Glutamatergic neuron (in vitro differentiated cells): ENCODE results near the gene ADGRB3. TPM values are rescaled to one million over a fixed set of nuclear protein-coding genes. Genes with fewer than 3 reads are reported as not detected.

Experiments
- DNase-seq: peaks from one replicate; pipeline ENCODE4 v3.0.0; 2022
- H3K27ac Mint-ChIP-seq: one replicate; pipeline ENCODE4 v1.8.0; 2020; ENCODE audit warnings: mild to moderate bottlenecking, mixed read lengths, inconsistent platforms; ENCODE audit not compliant: unreplicated experiment
- H3K27me3 Mint-ChIP-seq: one replicate; pipeline ENCODE4 v1.8.0; 2020; ENCODE audit warnings: mild to moderate bottlenecking, moderate library complexity, mixed read lengths, inconsistent platforms; ENCODE audit not compliant: unreplicated experiment
- H3K36me3 Mint-ChIP-seq: one replicate; pipeline ENCODE4 v1.8.0; 2020; ENCODE audit warnings: mild to moderate bottlenecking, mixed read lengths, inconsistent platforms; ENCODE audit not compliant: unreplicated experiment
- H3K4me1 Mint-ChIP-seq: one replicate; pipeline ENCODE4 v1.8.0; 2020; ENCODE audit warnings: mild to moderate bottlenecking, low read depth, mixed read lengths, inconsistent platforms; ENCODE audit not compliant: unreplicated experiment
- H3K4me3 Mint-ChIP-seq: one replicate; pipeline ENCODE4 v1.8.0; 2020; ENCODE audit warnings: mild to moderate bottlenecking, mixed read lengths, inconsistent platforms; ENCODE audit not compliant: unreplicated experiment
- H3K9me3 Mint-ChIP-seq: one replicate; pipeline ENCODE4 v1.8.0; 2020; ENCODE audit warnings: mild to moderate bottlenecking, moderate library complexity, mixed read lengths, inconsistent platforms; ENCODE audit not compliant: unreplicated experiment
- CTCF ChIP-seq: fragments of 200-600 bp; sonication (generic); IDR thresholded peaks from one replicate; pipeline ENCODE4 v1.5.0; 2021; ENCODE audit not compliant: partially characterized antibody, unreplicated experiment
- total RNA-seq: library from RNA; stranded (reverse); fragmentation: NEBNext Ultra II Directional; extraction: Animal tissue kit (Norgen Biotek cat#: 25700); gene quantifications from one replicate; pipeline ENCODE4 v1.2.1, GENCODE V29; 2021; ENCODE audit not compliant: unreplicated experiment

ADGRB3 gene
- total RNA-seq, 1 donor from 2014 or later = 7.3 TPM

- no peak overlapping the region for H3K4me3 Mint-ChIP-seq
- no peak overlapping the region for H3K27ac Mint-ChIP-seq
- no peak for DNase-seq
- no peaks in the 10 kb centered on the region for H3K36me3 Mint-ChIP-seq
- no peak for TF ChIP-seq CTCF
- H3K27me3 Mint-ChIP-seq = peaks cover 1% of the 10 kb centered on the region
- peaks cover 5% of the 10 kb centered on the region for H3K4me1 Mint-ChIP-seq
- peaks cover 5% of the 10 kb centered on the region for H3K9me3 Mint-ChIP-seq
Observed at GRCh38 chr6:69343851-69344250, 708.8 kb downstream of the ADGRB3 start.

- Mint-ChIP-seq H3K36me3 (no peaks in the 10 kb centered on the region), H3K27me3 (peaks cover 1% of the 10 kb centered on the region), H3K27ac (no peak overlapping the region), H3K4me3 (no peak overlapping the region), H3K4me1 (no peaks in the 10 kb centered on the region), H3K9me3 (no peaks in the 10 kb centered on the region)
- no peak for DNase-seq
- TF ChIP-seq CTCF = no peak
Observed at GRCh38 chr6:69349771-69350170, 714.7 kb downstream of the ADGRB3 start.

GRCh38 chr6:69362209-69362608, 727.1 kb downstream of the ADGRB3 start:
- Mint-ChIP-seq H3K4me1 (no peaks in the 10 kb centered on the region), H3K27me3 (no peaks in the 10 kb centered on the region), H3K9me3 (no peaks in the 10 kb centered on the region), H3K27ac (no peak overlapping the region), H3K4me3 (no peak overlapping the region), H3K36me3 (no peaks in the 10 kb centered on the region)
- no peak for TF ChIP-seq CTCF
- DNase-seq = no peak

GRCh38 chr6:69366831-69367230, 731.7 kb downstream of the ADGRB3 start:
- no peak overlapping the region for H3K27ac Mint-ChIP-seq
- H3K36me3 Mint-ChIP-seq = no peaks in the 10 kb centered on the region
- no peak for TF ChIP-seq CTCF
- no peaks in the 10 kb centered on the region for H3K9me3 Mint-ChIP-seq
- no peak overlapping the region for H3K4me3 Mint-ChIP-seq
- no peaks in the 10 kb centered on the region for H3K27me3 Mint-ChIP-seq
- peaks cover 3% of the 10 kb centered on the region for H3K4me1 Mint-ChIP-seq
- DNase-seq = no peak

- no peak for DNase-seq
- TF ChIP-seq CTCF = no peak
- Mint-ChIP-seq H3K27ac (no peak overlapping the region), H3K36me3 (no peaks in the 10 kb centered on the region), H3K9me3 (no peaks in the 10 kb centered on the region), H3K4me3 (no peak overlapping the region), H3K4me1 (peaks cover 3% of the 10 kb centered on the region), H3K27me3 (no peaks in the 10 kb centered on the region)
Observed at GRCh38 chr6:69368613-69369012, 733.5 kb downstream of the ADGRB3 start.
